ENCODE measurements around the gene SLC38A11.

DNA sequence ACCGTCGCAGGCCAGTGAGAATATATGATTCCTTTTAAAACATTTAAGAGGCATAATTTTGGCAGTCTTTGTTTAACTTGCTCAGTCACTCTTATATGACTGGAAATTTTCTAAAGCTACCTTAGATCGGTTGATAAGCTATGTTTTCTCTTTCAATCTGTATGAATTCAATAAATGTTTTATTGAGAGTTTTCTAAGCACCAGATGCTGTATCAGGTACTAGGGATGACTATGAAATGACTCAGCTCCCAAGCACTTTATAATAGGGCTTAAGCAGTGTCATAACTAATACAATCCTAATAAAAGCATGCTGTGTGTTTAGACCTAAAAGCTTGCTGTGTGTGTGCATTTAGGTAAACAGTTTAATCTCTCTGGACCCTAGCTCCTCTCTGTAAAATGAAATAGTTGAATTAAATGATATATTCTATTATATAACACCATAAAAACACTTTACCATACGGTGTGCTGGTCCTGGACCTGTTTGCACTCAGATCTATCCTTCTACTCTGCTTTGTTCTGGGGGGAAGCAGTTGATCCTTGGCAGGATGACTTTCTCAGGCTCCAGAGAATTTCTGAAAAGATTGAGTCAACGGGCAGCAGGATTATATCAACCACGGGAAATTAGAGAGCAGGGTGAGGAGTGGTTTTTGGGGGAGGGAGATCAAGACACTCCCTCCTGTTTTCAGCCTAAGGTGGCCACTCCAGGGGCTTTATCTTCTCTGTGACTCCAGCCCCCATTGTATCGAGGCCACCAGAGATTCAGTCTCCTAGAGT, 26.1 kb upstream of the SLC38A11 start:
- TF ChIP-seq, protein P1, sequence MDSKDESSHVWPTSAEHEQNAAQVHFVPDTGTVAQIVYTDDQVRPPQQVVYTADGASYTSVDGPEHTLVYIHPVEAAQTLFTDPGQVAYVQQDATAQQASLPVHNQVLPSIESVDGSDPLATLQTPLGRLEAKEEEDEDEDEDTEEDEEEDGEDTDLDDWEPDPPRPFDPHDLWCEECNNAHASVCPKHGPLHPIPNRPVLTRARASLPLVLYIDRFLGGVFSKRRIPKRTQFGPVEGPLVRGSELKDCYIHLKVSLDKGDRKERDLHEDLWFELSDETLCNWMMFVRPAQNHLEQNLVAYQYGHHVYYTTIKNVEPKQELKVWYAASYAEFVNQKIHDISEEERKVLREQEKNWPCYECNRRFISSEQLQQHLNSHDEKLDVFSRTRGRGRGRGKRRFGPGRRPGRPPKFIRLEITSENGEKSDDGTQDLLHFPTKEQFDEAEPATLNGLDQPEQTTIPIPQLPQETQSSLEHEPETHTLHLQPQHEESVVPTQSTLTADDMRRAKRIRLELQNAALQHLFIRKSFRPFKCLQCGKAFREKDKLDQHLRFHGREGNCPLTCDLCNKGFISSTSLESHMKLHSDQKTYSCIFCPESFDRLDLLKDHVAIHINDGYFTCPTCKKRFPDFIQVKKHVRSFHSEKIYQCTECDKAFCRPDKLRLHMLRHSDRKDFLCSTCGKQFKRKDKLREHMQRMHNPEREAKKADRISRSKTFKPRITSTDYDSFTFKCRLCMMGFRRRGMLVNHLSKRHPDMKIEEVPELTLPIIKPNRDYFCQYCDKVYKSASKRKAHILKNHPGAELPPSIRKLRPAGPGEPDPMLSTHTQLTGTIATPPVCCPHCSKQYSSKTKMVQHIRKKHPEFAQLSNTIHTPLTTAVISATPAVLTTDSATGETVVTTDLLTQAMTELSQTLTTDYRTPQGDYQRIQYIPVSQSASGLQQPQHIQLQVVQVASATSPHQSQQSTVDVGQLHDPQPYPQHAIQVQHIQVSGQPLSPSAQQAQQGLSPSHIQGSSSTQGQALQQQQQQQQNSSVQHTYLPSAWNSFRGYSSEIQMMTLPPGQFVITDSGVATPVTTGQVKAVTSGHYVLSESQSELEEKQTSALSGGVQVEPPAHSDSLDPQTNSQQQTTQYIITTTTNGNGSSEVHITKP (tag by site-specific recombination; IDR thresholded peaks at IDR 0.05), result no peak
- no peak for TF ChIP-seq ZSCAN30 (tag by site-specific recombination; IDR thresholded peaks at IDR 0.05)
- TF ChIP-seq, protein P2, sequence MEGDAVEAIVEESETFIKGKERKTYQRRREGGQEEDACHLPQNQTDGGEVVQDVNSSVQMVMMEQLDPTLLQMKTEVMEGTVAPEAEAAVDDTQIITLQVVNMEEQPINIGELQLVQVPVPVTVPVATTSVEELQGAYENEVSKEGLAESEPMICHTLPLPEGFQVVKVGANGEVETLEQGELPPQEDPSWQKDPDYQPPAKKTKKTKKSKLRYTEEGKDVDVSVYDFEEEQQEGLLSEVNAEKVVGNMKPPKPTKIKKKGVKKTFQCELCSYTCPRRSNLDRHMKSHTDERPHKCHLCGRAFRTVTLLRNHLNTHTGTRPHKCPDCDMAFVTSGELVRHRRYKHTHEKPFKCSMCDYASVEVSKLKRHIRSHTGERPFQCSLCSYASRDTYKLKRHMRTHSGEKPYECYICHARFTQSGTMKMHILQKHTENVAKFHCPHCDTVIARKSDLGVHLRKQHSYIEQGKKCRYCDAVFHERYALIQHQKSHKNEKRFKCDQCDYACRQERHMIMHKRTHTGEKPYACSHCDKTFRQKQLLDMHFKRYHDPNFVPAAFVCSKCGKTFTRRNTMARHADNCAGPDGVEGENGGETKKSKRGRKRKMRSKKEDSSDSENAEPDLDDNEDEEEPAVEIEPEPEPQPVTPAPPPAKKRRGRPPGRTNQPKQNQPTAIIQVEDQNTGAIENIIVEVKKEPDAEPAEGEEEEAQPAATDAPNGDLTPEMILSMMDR (tag by site-specific recombination; IDR thresholded peaks at IDR 0.05), result no peak
- no peak for TF ChIP-seq ZNF214 (tag by site-specific recombination; IDR thresholded peaks at IDR 0.05; ENCODE audit: borderline replicate concordance)
- TF ChIP-seq TCF7L2 (IDR thresholded peaks at IDR 0.05; ENCODE audit: borderline replicate concordance, low read depth, low read length), result no peak
- no peak for TF ChIP-seq ZNF138 (tag by site-specific recombination; IDR thresholded peaks at IDR 0.05; ENCODE audit: borderline replicate concordance)
- no peak for TF ChIP-seq ZNF394 (tag by site-specific recombination; IDR thresholded peaks at IDR 0.05; ENCODE audit: borderline replicate concordance)
- no peak for TF ChIP-seq ZNF629 (tag by site-specific recombination; IDR thresholded peaks at IDR 0.05)
- no peak for TF ChIP-seq ZNF274 (IDR thresholded peaks at IDR 0.05; ENCODE audit: low read length)
- TF ChIP-seq ZNF274 (tag by site-specific recombination; IDR thresholded peaks at IDR 0.05; ENCODE audit: borderline replicate concordance), result no peak
- no peak for TF ChIP-seq ZNF169 (tag by site-specific recombination; IDR thresholded peaks at IDR 0.05)
